ENCODE data around the gene SLC35F2.
"Not testable (repeated sequence)": the region's sequence is repeated elsewhere in the genome, so short reads cannot be mapped to it uniquely, and the experiment has no call there.

Gene SLC35F2

GRCh38 chr11:107858217-107859070 lies at the start of gene SLC35F2:
Gene SLC35F2 (minus strand): TSS chr11:107858787. CDS start chr11:107858767, 20 bp downstream.
- DNase-seq = peak; percentile 58

GRCh38 chr11:107908211-107908610 lies 49.6 kb upstream of the SLC35F2 start:
- no peak for DNase-seq

GRCh38 chr11:107898270-107898669 lies 39.7 kb upstream of the SLC35F2 start:
- no peak for DNase-seq

GRCh38 chr11:107882095-107882820 lies 23.7 kb upstream of the SLC35F2 start:
- DNase-seq = no peak

- DNase-seq = not testable (repeated sequence)
Measured at GRCh38 chr11:107881471-107881870, 22.9 kb upstream of the SLC35F2 start.

GRCh38 chr11:107876141-107876540 lies 17.6 kb upstream of the SLC35F2 start:
- no peak for DNase-seq

GRCh38 chr11:107864591-107864990 lies 6.0 kb upstream of the SLC35F2 start:
- DNase-seq = no peak

GRCh38 chr11:107860688-107861087 lies 2.1 kb upstream of the SLC35F2 start:
- no peak for DNase-seq

GRCh38 chr11:107860240-107860620 lies 1.6 kb upstream of the SLC35F2 start:
- not testable (repeated sequence) for DNase-seq

- peak; percentile 62 for DNase-seq
Measured at GRCh38 chr11:107859459-107860239, 1.1 kb upstream of the SLC35F2 start.

- no peak for DNase-seq
Measured at GRCh38 chr11:107857550-107858216, 904 bp downstream of the SLC35F2 start.

- no peak for DNase-seq
Measured at GRCh38 chr11:107856981-107857517, 1.5 kb downstream of the SLC35F2 start.

- DNase-seq = no peak
Measured at GRCh38 chr11:107856180-107856980, 2.2 kb downstream of the SLC35F2 start.

GRCh38 chr11:107853070-107853469 lies 5.5 kb downstream of the SLC35F2 start:
- no peak for DNase-seq

GRCh38 chr11:107851704-107852310 lies 6.8 kb downstream of the SLC35F2 start:
- DNase-seq = no peak

- no peak for DNase-seq
Measured at GRCh38 chr11:107849790-107850189, 8.8 kb downstream of the SLC35F2 start.

GRCh38 chr11:107848345-107848744 lies 10.2 kb downstream of the SLC35F2 start:
- no peak for DNase-seq

- no peak for DNase-seq
Measured at GRCh38 chr11:107847184-107847583, 11.4 kb downstream of the SLC35F2 start.

GRCh38 chr11:107844041-107844440 lies 14.5 kb downstream of the SLC35F2 start:
- DNase-seq = no peak

GRCh38 chr11:107842412-107843100 lies 16.0 kb downstream of the SLC35F2 start:
- no peak for DNase-seq
